NCI-H1048 (cell line): Measurements from ENCODE around the gene PNPLA7.

Experiments used
- DNase-seq: peaks from one replicate; lab custom pipeline; 2025; lab: John Stamatoyannopoulos, UW

Gene PNPLA7

GRCh38 chr9:137449931-137450538, 100.2 kb downstream of the PNPLA7 start:
- no peak for DNase-seq

GRCh38 chr9:137449081-137449844, 100.9 kb downstream of the PNPLA7 start:
- no peak for DNase-seq

GRCh38 chr9:137448602-137448962, 101.6 kb downstream of the PNPLA7 start:
- no peak for DNase-seq

- DNase-seq: no peak
Measured at GRCh38 chr9:137447722-137448601, 102.2 kb downstream of the PNPLA7 start.

GRCh38 chr9:137446851-137447471, 103.2 kb downstream of the PNPLA7 start:
- DNase-seq: no peak

GRCh38 chr9:137445930-137446431, 104.2 kb downstream of the PNPLA7 start:
- DNase-seq: no peak

GRCh38 chr9:137445275-137445807, 104.9 kb downstream of the PNPLA7 start:
- peak; percentile 19 for DNase-seq

- DNase-seq: no peak
Measured at GRCh38 chr9:137444106-137444790, 106.0 kb downstream of the PNPLA7 start.

GRCh38 chr9:137441935-137442321, 108.3 kb downstream of the PNPLA7 start:
- no peak for DNase-seq

- DNase-seq: no peak
Measured at GRCh38 chr9:137441289-137441934, 108.8 kb downstream of the PNPLA7 start, which contains the start of gene ENTPD8. Gene ENTPD8 (minus strand): TSS chr9:137441357. CDS start chr9:137438285, 3,072 bp downstream.

- DNase-seq: no peak
Measured at GRCh38 chr9:137439158-137439714, 111.0 kb downstream of the PNPLA7 start.

- DNase-seq: no peak
Measured at GRCh38 chr9:137438591-137439157, 111.5 kb downstream of the PNPLA7 start.

- no peak for DNase-seq
Measured at GRCh38 chr9:137437691-137438590, 112.3 kb downstream of the PNPLA7 start.

GRCh38 chr9:137436761-137437600, 113.2 kb downstream of the PNPLA7 start:
- no peak for DNase-seq

GRCh38 chr9:137435980-137436760, 114.0 kb downstream of the PNPLA7 start:
- no peak for DNase-seq

GRCh38 chr9:137435381-137435891, 114.8 kb downstream of the PNPLA7 start:
- no peak for DNase-seq
